SK-N-SH treated with all-trans-retinoic acid at 6 μM for 48 hours (cell line): ENCODE results near the gene KREMEN1.

ENCODE experiments used
- ARNTL ChIP-seq: fragments of 450-650 bp; formaldehyde crosslinking; IDR thresholded peaks from 2 replicates; pipeline ENCODE4 v1.5.0; 2020; ENCODE audit warnings: low read depth, mild to moderate bottlenecking, moderate library complexity, borderline replicate concordance
- CREB5 ChIP-seq: fragments of 250-450 bp; sonication (Bioruptor Pico); IDR thresholded peaks from 2 replicates; pipeline ENCODE4 v1.5.1; 2020; ENCODE audit warnings: low read depth, mild to moderate bottlenecking, moderate library complexity
- OSR1 ChIP-seq: fragments of 250-450 bp; sonication (Bioruptor Pico); IDR thresholded peaks from 2 replicates; pipeline ENCODE4 v1.8.0; 2022; ENCODE audit warnings: moderate library complexity, mild to moderate bottlenecking, inconsistent platforms
- PATZ1 ChIP-seq: fragments of 250-450 bp; sonication (Bioruptor Pico); IDR thresholded peaks from 2 replicates; pipeline ENCODE4 v1.8.0; 2020; ENCODE audit warnings: mild to moderate bottlenecking, moderate library complexity, borderline replicate concordance
- PPARA ChIP-seq: fragments of 250-450 bp; sonication (Bioruptor Pico); IDR thresholded peaks from 2 replicates; pipeline ENCODE4 v1.5.0; 2020; ENCODE audit warnings: mild to moderate bottlenecking, borderline replicate concordance
- RARB ChIP-seq: fragments of 250-450 bp; sonication (Bioruptor Pico); IDR thresholded peaks from 2 replicates; pipeline ENCODE4 v1.8.0; 2021; ENCODE audit warnings: mild to moderate bottlenecking, moderate library complexity
- SNAI2 ChIP-seq: fragments of 250-450 bp; sonication (Bioruptor Pico); IDR thresholded peaks from 2 replicates; pipeline ENCODE4 v1.5.0; 2020; ENCODE audit warnings: mild to moderate bottlenecking, moderate library complexity
- TSHZ2 ChIP-seq: fragments of 250-450 bp; sonication (Bioruptor Pico); IDR thresholded peaks from 2 replicates; pipeline ENCODE4 v1.5.0; 2020; ENCODE audit warnings: mild to moderate bottlenecking, moderate library complexity
- ZNF565 ChIP-seq: fragments of 450-650 bp; formaldehyde crosslinking; conservative IDR thresholded peaks from 2 replicates; pipeline ENCODE4 v1.5.0; 2020; ENCODE audit warnings: low read depth, mild to moderate bottlenecking, moderate library complexity
- ZNF70 ChIP-seq: fragments of 450-650 bp; formaldehyde crosslinking; IDR thresholded peaks from 2 replicates; pipeline ENCODE4 v1.5.0; 2020; ENCODE audit warnings: mild to moderate bottlenecking, moderate library complexity

- TF ChIP-seq CREB5 (no peak), ZNF70 (CRISPR knock-in tag) (no peak), OSR1 (CRISPR knock-in tag) (no peak), SNAI2 (CRISPR knock-in tag) (no peak), ZNF565 (CRISPR knock-in tag) (no peak), TSHZ2 (CRISPR knock-in tag) (no peak), RARB (no peak), PPARA (CRISPR knock-in tag) (no peak), PATZ1 (no peak), ARNTL (CRISPR knock-in tag) (no peak)
These were observed 134.4 kb downstream of the KREMEN1 start for GRCh38 chr22:29207243-29207550.
